ENCODE results near the gene SLC38A10. TPM values are rescaled to one million over a fixed set of nuclear protein-coding genes. Genes with fewer than 3 reads are reported as not detected.

The SLC38A10 gene
- total RNA-seq, 1 donor from 2014 or later: 120 TPM

DNA sequence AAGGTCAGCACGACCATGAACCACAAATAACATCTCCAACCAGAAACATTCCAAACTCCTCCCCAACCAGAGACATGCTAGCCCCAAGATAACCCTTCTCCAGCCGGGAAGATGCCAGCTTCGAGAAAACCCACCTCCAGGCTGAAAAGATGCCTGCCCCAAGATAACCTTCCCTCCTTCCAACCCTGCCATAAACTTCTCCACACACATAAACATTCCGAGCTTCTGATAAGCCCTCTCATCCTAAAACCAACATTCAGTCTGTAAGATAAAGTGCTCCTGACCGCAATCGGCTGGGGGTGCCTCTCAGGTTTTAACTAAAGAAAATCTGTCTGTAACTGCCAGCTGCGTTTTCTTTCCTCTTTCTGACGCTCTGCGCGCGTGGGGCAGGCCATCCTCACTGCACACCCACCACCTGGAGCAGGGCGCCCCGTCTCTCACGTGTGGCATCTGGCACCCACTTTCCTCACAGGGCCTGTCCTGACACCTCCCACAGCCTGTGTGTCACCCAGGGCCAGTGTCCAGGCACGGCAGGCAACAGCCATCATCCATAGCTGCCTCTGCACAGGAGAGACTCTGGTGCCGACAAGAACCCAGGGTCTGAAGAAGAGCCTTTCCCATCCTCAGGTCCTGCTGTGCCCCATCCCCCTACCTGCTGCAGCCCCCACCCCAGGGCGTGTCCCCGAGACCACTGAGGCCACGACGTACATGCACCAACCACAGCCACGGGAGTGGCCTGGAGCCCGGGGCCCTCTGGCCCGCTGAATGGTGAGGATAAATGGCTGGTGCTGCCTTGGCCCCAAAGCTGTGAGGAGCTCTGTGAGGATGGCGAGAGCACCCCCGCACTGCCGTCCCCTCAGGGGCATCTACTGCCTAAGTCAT is 59.9 kb downstream of the SLC38A10 start:
- Mint-ChIP-seq H3K9me3 (ENCODE audit: unreplicated experiment) (no peaks in the 10 kb centered on the region), H3K4me3 (ENCODE audit: unreplicated experiment) (no peak overlapping the region), H3K36me3 (ENCODE audit: unreplicated experiment) (peaks cover 5% of the 10 kb centered on the region), H3K27ac (ENCODE audit: unreplicated experiment) (no peak overlapping the region), H3K27me3 (ENCODE audit: unreplicated experiment) (no peaks in the 10 kb centered on the region), H3K4me1 (ENCODE audit: unreplicated experiment) (peaks cover 17% of the 10 kb centered on the region)
- DNase-seq (ENCODE audit: extremely low spot score, unreplicated experiment): no peak
- TF ChIP-seq, protein P1, sequence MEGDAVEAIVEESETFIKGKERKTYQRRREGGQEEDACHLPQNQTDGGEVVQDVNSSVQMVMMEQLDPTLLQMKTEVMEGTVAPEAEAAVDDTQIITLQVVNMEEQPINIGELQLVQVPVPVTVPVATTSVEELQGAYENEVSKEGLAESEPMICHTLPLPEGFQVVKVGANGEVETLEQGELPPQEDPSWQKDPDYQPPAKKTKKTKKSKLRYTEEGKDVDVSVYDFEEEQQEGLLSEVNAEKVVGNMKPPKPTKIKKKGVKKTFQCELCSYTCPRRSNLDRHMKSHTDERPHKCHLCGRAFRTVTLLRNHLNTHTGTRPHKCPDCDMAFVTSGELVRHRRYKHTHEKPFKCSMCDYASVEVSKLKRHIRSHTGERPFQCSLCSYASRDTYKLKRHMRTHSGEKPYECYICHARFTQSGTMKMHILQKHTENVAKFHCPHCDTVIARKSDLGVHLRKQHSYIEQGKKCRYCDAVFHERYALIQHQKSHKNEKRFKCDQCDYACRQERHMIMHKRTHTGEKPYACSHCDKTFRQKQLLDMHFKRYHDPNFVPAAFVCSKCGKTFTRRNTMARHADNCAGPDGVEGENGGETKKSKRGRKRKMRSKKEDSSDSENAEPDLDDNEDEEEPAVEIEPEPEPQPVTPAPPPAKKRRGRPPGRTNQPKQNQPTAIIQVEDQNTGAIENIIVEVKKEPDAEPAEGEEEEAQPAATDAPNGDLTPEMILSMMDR (IDR thresholded peaks at IDR 0.05): no peak

DNA sequence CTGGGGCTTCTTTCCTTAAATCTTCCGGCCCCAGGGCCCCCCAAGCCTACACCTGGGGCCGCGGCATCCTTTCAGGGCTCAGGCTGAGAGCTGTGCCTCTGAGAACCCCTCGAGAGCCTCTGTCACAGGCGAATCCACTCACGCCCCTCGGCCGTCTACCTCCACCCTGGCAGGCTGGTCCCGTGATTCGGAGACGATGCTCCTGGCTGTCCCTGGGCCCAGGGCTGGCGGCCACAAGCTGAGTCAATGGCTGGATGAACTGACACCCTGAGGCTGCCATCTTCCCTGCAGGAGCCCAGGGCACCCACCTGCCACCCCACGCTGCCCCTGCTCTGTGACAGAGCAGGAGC is 60.6 kb downstream of the SLC38A10 start:
- Mint-ChIP-seq H3K27me3 (ENCODE audit: unreplicated experiment) (no peaks in the 10 kb centered on the region), H3K4me1 (ENCODE audit: unreplicated experiment) (peaks cover 13% of the 10 kb centered on the region), H3K9me3 (ENCODE audit: unreplicated experiment) (no peaks in the 10 kb centered on the region), H3K27ac (ENCODE audit: unreplicated experiment) (no peak overlapping the region), H3K36me3 (ENCODE audit: unreplicated experiment) (peaks cover 12% of the 10 kb centered on the region), H3K4me3 (ENCODE audit: unreplicated experiment) (no peak overlapping the region)
- DNase-seq (ENCODE audit: extremely low spot score, unreplicated experiment): no peak
- TF ChIP-seq, protein P1 (IDR thresholded peaks at IDR 0.05): no peak

DNA sequence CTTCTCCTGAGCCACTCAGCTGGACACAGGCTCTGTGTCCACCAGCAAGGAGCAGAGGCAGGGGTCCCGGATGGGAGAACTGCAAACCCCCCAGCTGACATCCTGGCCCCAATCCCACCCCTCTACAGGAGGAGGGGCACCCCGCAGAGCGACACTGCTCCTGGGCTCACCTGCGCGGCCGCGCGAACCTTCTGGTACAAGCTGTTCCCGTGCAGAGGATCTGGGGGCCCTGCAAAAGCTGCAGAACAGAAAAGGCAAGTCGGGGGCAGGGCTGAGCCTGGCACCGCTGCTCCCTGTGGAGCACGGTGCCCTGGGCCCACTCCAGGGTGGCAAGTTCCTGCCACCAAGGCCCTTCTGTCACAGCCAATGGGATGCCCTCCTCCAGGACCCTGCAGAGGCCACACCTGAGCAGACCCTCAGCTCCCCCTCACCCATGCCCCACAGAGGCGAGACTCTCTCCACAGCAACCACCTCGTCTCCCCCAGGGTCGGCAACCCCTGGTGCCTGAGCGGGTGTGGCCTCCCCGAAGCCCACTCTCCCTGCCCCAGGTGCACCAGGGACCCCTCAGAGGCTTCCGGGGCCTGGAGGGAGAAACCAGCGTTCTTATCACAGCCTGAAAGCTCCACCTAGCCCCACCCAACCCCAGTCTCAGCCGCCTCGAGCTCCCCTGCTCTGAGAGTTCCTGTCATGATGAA is 61.1 kb downstream of the SLC38A10 start:
- no peaks in the 10 kb centered on the region for H3K9me3 Mint-ChIP-seq (ENCODE audit: unreplicated experiment)
- no peak for DNase-seq (ENCODE audit: extremely low spot score, unreplicated experiment)
- peaks cover 12% of the 10 kb centered on the region for H3K36me3 Mint-ChIP-seq (ENCODE audit: unreplicated experiment)
- TF ChIP-seq, protein P1 (IDR thresholded peaks at IDR 0.05): no peak
- H3K27me3 Mint-ChIP-seq (ENCODE audit: unreplicated experiment): no peaks in the 10 kb centered on the region
- H3K4me1 Mint-ChIP-seq (ENCODE audit: unreplicated experiment): peaks cover 13% of the 10 kb centered on the region
- no peak overlapping the region for H3K27ac Mint-ChIP-seq (ENCODE audit: unreplicated experiment)
- no peak overlapping the region for H3K4me3 Mint-ChIP-seq (ENCODE audit: unreplicated experiment)

DNA sequence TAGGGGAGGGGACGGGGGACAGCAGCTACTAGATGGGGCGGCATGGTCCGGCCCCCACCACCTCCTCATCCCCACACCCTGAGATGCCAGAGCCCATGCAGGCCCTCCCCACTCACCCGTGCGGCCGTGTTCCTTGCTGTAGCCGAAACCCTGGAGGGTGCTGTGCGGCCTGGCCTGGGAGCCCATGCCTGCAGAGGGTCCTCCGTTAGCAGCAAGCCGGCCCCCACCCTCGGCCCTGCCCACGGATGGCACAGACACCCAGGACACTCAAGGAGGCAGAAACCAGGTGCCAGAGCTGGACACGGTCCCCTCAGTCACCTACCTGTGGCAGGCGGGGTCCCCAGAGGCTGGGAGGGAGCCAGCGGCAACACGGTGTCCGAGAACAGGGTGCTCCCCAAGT is 61.8 kb downstream of the SLC38A10 start:
- H3K36me3 Mint-ChIP-seq (ENCODE audit: unreplicated experiment): peaks cover 14% of the 10 kb centered on the region
- H3K27me3 Mint-ChIP-seq (ENCODE audit: unreplicated experiment): no peaks in the 10 kb centered on the region
- peaks cover 13% of the 10 kb centered on the region for H3K4me1 Mint-ChIP-seq (ENCODE audit: unreplicated experiment)
- TF ChIP-seq, protein P1 (IDR thresholded peaks at IDR 0.05): no peak
- no peaks in the 10 kb centered on the region for H3K9me3 Mint-ChIP-seq (ENCODE audit: unreplicated experiment)
- no peak overlapping the region for H3K4me3 Mint-ChIP-seq (ENCODE audit: unreplicated experiment)
- no peak overlapping the region for H3K27ac Mint-ChIP-seq (ENCODE audit: unreplicated experiment)
- no peak for DNase-seq (ENCODE audit: extremely low spot score, unreplicated experiment)

DNA sequence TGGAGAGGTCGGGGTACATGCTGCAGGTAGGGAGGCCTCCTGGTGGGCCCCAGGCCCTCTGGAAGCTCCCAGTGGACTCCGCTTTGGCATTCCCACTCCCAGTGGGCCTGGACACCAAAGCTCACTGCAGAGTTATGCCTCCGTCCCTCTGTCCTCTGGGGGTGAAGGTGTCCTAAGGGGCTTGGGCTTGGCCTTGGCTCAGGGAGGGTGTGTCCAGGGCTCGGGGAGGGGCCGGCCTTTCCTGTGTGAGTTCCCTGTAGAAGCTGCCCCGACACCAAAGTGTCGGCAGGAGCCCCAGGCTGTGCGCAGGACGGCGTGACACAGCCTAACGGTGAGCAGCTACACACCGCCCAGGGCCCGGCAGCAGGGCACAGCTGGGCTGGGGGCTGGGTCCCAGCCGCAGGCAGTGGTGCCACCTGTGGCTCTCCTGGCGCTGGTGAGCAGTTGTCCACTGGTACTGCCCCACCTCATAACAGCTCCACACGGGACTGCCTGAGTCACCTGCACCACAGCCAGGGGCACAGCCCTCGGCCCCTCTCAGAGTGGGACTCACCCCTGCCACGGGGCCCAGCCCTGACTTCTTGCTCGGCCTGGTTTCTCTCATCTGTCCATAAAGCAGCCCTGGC is 62.4 kb downstream of the SLC38A10 start:
- no peak overlapping the region for H3K4me3 Mint-ChIP-seq (ENCODE audit: unreplicated experiment)
- H3K36me3 Mint-ChIP-seq (ENCODE audit: unreplicated experiment): peaks cover 18% of the 10 kb centered on the region
- no peaks in the 10 kb centered on the region for H3K9me3 Mint-ChIP-seq (ENCODE audit: unreplicated experiment)
- TF ChIP-seq, protein P1 (IDR thresholded peaks at IDR 0.05): no peak
- H3K27me3 Mint-ChIP-seq (ENCODE audit: unreplicated experiment): no peaks in the 10 kb centered on the region
- peaks cover 8% of the 10 kb centered on the region for H3K4me1 Mint-ChIP-seq (ENCODE audit: unreplicated experiment)
- DNase-seq (ENCODE audit: extremely low spot score, unreplicated experiment): no peak
- H3K27ac Mint-ChIP-seq (ENCODE audit: unreplicated experiment): no peak overlapping the region

All from osteocyte (in vitro differentiated cells).